Measurements from ENCODE around the gene PLB1.
A peak's percentile ranks its signal among the peaks of the same experiment; 100 is the strongest.

Gene PLB1

GRCh38 chr2:28632791-28633190 lies 136.9 kb downstream of the PLB1 start:
- DNase-seq: no peak

- DNase-seq: no peak
Observed at GRCh38 chr2:28633204-28633603, 137.3 kb downstream of the PLB1 start.

- no peak for DNase-seq
Observed at GRCh38 chr2:28633746-28634145, 137.9 kb downstream of the PLB1 start.

GRCh38 chr2:28635191-28635611 lies 139.3 kb downstream of the PLB1 start:
- no peak for DNase-seq

DNA sequence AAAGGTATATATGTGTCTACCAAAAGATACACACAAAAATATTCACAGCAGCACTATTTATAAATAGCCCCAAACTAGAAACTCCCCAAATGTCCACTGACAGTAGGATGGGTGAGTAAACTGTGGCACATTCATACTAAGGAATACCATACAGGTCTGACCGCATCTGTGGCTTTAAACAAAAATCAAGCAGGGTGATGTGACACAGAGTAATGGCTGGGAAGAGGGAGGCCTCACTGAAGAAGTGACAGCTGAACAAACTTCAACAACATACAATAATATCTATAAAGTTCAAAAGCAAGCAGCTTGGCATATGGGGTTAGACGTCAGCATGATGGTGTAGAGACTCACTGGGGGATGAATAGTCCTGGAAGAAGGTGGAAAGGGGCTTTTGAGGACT lies 140.6 kb downstream of the PLB1 start:
- DNase-seq: no peak

- no peak for DNase-seq
Observed at GRCh38 chr2:28637066-28638047, 141.5 kb downstream of the PLB1 start.

DNA sequence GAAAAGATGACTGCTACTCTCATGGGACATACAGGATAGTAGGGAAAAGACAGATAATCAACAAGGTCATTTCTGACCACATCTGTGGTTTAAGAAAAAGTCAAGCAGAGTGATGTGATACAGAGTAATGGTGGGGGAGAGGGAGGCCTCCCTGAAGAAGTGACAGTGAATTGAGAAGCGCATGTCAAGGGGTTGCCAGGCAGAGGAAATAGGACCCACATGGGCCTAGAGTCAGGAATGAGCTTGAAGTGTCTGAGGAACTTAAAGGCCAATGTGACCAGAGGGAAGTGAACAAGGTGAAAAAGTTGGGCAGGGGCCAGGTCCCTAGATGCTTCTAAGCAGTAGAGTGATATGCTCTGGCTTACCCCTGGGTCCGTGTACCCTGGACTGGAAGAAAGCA lies 142.2 kb downstream of the PLB1 start:
- DNase-seq: no peak

- no peak for DNase-seq
Observed at GRCh38 chr2:28639092-28639691, 143.3 kb downstream of the PLB1 start.

GRCh38 chr2:28639836-28640235 lies 144.0 kb downstream of the PLB1 start:
- no peak for DNase-seq

DNA sequence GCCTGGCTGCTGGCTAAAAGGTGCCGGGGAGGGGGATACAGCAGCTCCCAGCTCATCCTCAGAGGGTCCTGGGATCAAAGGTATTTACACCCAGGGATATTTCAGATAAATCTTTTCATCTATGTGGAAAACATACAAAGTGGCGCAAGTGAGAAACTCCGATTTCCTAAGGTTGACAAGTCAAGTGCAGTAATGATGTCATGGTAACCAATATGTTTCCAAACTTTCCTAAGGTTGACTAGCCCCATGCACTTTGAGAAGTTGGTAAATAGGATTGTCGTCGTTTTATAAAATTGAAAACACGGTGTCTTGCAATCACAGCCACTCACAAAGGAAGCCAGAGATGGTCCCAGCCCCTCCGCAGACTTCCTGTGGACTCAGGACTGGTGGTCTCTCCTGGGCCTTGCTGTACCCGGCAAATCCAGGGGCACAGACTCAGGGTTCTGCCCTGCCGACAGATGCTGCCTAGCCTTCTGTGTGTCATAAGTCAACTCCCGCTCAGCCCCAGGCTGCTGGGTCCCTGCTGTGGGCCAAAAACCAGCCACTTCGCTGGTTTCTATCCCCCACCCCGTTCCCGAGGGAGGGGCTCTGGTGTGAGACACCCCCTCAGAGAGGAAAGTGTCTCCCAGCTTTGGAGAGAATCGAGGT lies 144.5 kb downstream of the PLB1 start:
- no peak for DNase-seq

DNA sequence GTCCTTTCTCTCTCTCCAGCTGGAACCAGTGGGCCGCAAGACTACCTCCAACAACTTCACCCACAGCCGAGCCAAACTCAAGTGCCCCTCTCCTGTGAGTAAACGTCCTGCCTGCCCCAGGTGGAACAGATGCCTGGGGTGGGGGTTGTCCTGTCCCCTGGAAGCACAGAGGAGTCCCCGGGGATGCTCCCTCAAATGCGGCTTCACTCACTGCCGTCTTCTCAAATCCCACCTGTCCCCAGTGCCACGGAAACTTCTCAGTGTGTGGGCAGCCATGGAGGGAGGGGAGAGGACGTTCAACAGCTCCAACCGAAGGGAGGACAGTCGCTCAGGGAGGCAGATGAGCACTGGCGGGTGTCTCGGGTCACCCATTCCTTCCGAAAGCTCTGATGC lies 145.0 kb downstream of the PLB1 start:
- no peak for DNase-seq

DNA sequence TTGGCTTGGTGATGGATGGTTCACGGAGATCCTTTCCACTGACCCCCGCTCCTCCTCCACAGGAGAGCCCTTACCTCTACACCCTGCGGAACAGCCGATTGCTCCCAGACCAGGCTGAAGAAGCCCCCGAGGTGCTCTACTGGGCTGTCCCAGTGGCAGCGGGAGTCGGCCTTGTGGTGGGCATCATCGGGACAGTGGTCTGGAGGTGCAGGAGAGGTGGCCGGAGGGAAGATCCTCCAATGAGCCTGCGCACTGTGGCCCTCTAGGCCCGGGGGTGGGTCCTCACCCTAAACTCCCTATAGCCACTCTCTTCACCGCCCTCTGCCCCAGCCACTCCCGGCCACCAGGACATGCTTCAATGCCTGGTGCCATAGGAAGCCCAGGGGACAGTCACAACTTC lies 146.9 kb downstream of the PLB1 start:
- DNase-seq: no peak

- DNase-seq: no peak
Observed at GRCh38 chr2:28643327-28643726, 147.5 kb downstream of the PLB1 start.

GRCh38 chr2:28643911-28644334 lies 148.1 kb downstream of the PLB1 start:
- no peak for DNase-seq

DNA sequence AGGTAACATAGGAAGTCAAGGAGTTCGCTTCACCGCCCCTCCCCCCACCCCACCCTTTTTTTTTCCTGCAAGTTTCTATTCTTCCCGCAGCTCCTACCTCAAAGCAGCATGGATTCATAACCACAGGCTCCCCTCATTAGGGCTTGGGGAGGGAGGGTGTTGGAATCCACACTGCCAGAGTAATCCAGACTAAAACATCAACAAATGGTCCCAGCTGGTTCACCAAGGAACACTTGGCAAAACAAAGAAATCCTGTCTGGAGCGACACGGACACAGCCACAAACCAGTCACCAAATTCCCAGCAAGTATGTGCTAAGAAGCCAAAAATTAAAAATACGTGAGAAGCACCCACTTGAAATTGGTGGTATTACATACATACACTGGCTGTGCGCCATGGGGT lies 148.9 kb downstream of the PLB1 start:
- DNase-seq: no peak

DNA sequence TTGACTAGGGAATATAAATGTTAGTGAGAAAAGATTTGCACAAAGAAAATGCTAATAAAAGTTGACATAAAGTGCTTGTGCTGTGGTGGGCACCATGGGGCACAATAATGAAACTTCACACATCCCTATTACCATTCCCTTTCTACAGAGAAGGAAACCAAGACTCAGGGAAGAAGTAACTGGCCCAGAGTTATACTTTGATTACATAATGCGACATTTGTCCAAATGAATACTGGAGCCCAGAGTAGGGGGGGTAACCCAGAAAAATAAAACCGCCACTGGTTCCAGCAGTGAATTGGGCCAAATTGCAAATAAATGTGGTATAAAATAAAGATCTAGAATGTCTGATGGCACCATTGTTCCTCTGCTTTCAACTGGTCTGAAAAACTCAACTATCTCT lies 149.7 kb downstream of the PLB1 start:
- no peak for DNase-seq

DNA sequence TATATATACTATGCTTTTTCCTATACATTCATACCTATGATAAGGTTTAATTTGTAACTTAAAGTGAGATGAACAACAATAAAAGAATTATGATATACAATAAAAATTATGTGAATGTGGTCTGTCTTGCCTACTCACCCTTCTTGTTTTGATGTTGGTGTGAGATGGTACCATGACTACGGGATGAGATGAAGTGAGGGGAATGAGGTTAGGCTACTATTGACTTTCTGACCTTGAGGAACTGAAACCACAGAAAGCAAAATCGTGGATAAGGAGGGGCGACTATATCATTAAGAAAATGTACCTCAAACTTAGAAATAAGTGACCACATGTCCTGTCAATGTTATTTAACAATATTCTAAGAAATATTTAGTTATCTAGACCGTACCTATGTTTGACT lies 151.8 kb downstream of the PLB1 start:
- no peak for DNase-seq

DNA sequence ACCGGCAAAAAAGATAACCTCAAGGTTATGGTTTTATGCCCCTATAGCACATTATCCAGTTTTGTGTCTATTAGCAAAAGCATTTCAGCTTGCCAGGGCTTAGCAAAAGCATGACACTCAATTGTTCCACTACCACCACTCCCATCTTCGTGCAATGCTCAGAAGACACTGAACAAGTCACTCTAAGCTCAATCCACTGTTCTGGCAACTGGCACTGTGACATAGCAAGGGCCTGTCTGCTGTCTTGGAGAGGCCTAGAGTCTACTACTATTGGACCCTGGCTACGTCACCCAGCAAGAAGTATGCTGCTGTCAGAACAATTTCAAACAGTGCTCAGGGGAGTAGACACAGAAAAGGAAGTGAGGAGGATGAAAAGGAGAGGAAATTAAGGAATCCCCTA lies 152.3 kb downstream of the PLB1 start:
- DNase-seq: no peak

- no peak for DNase-seq
Observed at GRCh38 chr2:28648671-28649395, 153.0 kb downstream of the PLB1 start.

DNA sequence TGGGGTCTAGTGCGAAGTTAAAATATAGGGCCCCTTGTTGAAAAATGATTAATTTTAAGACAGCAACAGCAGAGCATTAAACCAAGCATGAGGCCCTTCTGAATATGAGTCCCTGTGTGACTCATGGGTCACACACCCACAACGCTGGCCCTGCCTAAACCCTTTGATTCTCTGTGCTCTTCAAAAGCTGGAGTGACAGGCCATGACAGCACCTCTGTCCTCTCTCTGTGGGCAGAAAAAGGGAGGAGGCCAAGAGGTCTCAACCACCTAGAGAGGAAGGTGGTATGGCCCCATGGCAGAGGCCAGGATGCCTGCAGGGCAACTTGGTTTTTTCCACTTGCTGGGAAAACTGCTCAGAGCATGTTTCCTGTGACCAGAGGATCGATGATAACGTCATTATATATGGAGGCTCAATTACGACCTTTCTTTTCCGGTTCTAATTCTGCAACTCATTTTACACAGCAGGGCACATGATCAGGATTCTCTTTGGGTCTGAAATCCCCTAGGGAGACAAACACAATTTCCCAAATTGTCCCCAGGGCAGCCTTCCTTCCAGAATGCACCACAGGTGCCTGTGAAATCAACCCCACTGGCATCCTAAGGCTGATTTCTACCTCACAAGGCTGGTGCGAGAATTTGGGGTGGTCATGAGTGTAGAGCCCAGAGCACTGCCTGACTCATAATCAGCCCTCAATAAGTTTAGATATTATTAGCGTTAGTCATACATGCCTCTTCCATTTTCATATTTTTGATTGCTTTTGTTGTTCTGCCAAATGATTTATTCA lies 153.8 kb downstream of the PLB1 start:
- DNase-seq: peak; percentile 69

DNA sequence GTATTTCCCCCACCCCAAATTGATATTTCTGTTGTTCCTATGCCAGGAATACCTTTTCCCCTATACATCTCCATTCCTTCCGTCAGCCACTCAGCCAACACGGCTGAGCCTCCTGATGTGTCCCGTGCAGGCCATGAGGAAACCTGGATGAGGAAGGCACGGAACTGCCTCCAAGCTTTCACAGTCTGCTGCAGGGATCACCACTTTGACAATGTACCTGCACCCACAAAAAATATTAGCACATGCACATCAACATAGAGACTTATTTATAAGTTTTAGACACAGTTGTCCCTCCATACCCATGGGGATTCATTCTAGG lies 154.4 kb downstream of the PLB1 start:
- DNase-seq: no peak

GRCh38 chr2:28652217-28652616 lies 156.4 kb downstream of the PLB1 start:
- DNase-seq: no peak

Data from stimulated activated CD8-positive, alpha-beta memory T cell treated with anti-CD3 and anti-CD28 coated beads, Interleukin-4, amount 100 ng/mL, for 48 hours (primary cell).